Measurements from ENCODE around the gene FNDC11. TPM values are rescaled to one million over a fixed set of nuclear protein-coding genes. Genes with fewer than 3 reads are reported as not detected.

FNDC11 gene
- total RNA-seq, 4 donors from 2014 or later, result not detected

GRCh38 chr20:63602321-63602720, 48.4 kb downstream of the FNDC11 start:
- peaks cover 0 to 36% (median 12%) of the 10 kb centered on the region in 4 donors for H3K36me3 ChIP-seq
- H3K27me3 ChIP-seq, result no peaks in the 10 kb centered on the region
- H3K4me1 ChIP-seq, result no peaks in the 10 kb centered on the region
- no peak for TF ChIP-seq POLR2A (IDR thresholded peaks at IDR 0.05)
- no peak for TF ChIP-seq POLR2AphosphoS5 (IDR thresholded peaks at IDR 0.05)
- TF ChIP-seq CTCF (IDR thresholded peaks at IDR 0.05), result no peak
- TF ChIP-seq EP300 (IDR thresholded peaks at IDR 0.05; ENCODE audit: low read depth), result no peak
- no peak for DNase-seq
- no peak overlapping the region for H3K4me3 ChIP-seq
- H3K9me3 ChIP-seq, result no peaks in the 10 kb centered on the region
- WGBS, 2 donors (ENCODE audit: low coverage in 1 of 2), result 94% methylated on average over 3 of the region's 3 CpGs; no CpG with 5 or more reads in 1 of the 2 donors
- in situ Hi-C loops (cut with MboI; ENCODE audit: low pct_ligation_motif_present in 1 of 4, low pct_unique_long_range_greater_than_20kb in 1 of 4, low sequenced_read_pairs in 3 of 4), result no loop called here
- H3K27ac ChIP-seq, result no peak overlapping the region
- intact Hi-C loops (cut with DNase I; ENCODE audit: low total_unique reads), result no loop called here

Other genes with a start within 250 kb of the FNDC11 start
- gene CHRNA4, start 192.8 kb upstream of the FNDC11 start, total RNA-seq, result under 1 TPM in 1 of 4 donors, not detected in 3; 0.20 TPM
- gene KCNQ2, start 81.5 kb upstream of the FNDC11 start, total RNA-seq, result under 1 TPM in 3 of 4 donors, not detected in 1; 0.32 to 0.41 (median 0.37) TPM
- 1 to 10 TPM in 3 of 4 donors, under 1 TPM in 1; 0.75 to 5.0 (median 3.3) TPM for gene EEF1A2, start 55.1 kb upstream of the FNDC11 start, total RNA-seq
- 100 to 1,000 TPM; 320 to 695 (median 517) TPM for gene PPDPF, start 33.4 kb upstream of the FNDC11 start, total RNA-seq
- 100 to 1,000 TPM in 2 of 4 donors, 10 to 100 TPM in 2; 90.5 to 147 (median 103) TPM for gene PTK6, start 16.8 kb upstream of the FNDC11 start, total RNA-seq
- under 1 TPM in 1 of 4 donors, not detected in 3; 0.79 TPM for gene SRMS, start 6.4 kb upstream of the FNDC11 start, total RNA-seq
- 10 to 100 TPM; 32.9 to 49.4 (median 38.8) TPM for gene HELZ2, start 20.1 kb downstream of the FNDC11 start, total RNA-seq
- 10 to 100 TPM in 3 of 4 donors, 1 to 10 TPM in 1; 9.0 to 20.3 (median 13.5) TPM for gene GMEB2, start 72.9 kb downstream of the FNDC11 start, total RNA-seq
- 1 to 10 TPM in 3 of 4 donors, under 1 TPM in 1; 0.75 to 7.1 (median 4.4) TPM for gene STMN3, start 99.3 kb downstream of the FNDC11 start, total RNA-seq
- 10 to 100 TPM; 18.8 to 84.9 (median 24.1) TPM for gene RTEL1, start 104.2 kb downstream of the FNDC11 start, total RNA-seq
- 10 to 100 TPM in 3 of 4 donors, 1 to 10 TPM in 1; 4.2 to 34.4 (median 13.6) TPM for gene TNFRSF6B, start 142.5 kb downstream of the FNDC11 start, total RNA-seq
- gene ARFRP1, start 153.8 kb downstream of the FNDC11 start, total RNA-seq, result 10 to 100 TPM; 46.2 to 75.4 (median 56.2) TPM
- gene ZGPAT, start 153.9 kb downstream of the FNDC11 start, total RNA-seq, result 100 to 1,000 TPM in 2 of 4 donors, 10 to 100 TPM in 2; 29.1 to 346 (median 76.5) TPM
- 10 to 100 TPM; 24.4 to 91.1 (median 44.0) TPM for gene LIME1, start 182.5 kb downstream of the FNDC11 start, total RNA-seq
- gene SLC2A4RG, start 185.6 kb downstream of the FNDC11 start, total RNA-seq, result 10 to 100 TPM; 26.3 to 50.2 (median 47.7) TPM

All from transverse colon (tissue), 4 donors.